OCI-LY7 (cell line): Measurements from ENCODE around the gene AFMID. TPM values are rescaled to one million over a fixed set of nuclear protein-coding genes. Genes with fewer than 3 reads are reported as not detected.
A peak's percentile ranks its signal among the peaks of the same experiment; 100 is the strongest.

Experiments
- BruUV-seq: library from RNA; stranded (reverse); fragments of 400-500 nt; replicated peaks from 2 replicates; lab custom pipeline; 2021; lab: Mats Ljungman, UMichigan
- CTCF ChIA-PET: fragments of 300-600 bp; sonication (Branson Sonifier 250); formaldehyde crosslinking; loops from one replicate; lab custom pipeline; 2022; ENCODE audit warnings: antibody characterized with exemption; ENCODE audit not compliant: unreplicated experiment; lab: Charles Lee
- POLR2A ChIA-PET: fragments of 300-600 bp; sonication (Branson Sonifier 250); formaldehyde crosslinking; loops from one replicate; lab custom pipeline; 2022; ENCODE audit warnings: antibody characterized with exemption; lab: Charles Lee
- DNase-seq: peaks from one replicate; pipeline ENCODE4 v3.0.0-alpha.2; 2015; ENCODE audit warnings: low spot score
- H2AFZ ChIP-seq: fragments of 200-600 bp; sonication (generic), shearing (Covaris generic); 2 replicates; pipeline ENCODE4 v1.6.1; 2014; ENCODE audit warnings: mild to moderate bottlenecking, antibody characterized with exemption, low read length, moderate library complexity
- H3K27ac ChIP-seq: fragments of 200-600 bp; sonication (generic); 2 replicates; pipeline ENCODE4 v1.5.1; 2014; ENCODE audit warnings: mixed run types, low read depth, mild to moderate bottlenecking, moderate library complexity, low read length, inconsistent platforms; ENCODE audit not compliant: poor library complexity, severe bottlenecking
- H3K36me3 ChIP-seq: fragments of 200-600 bp; sonication (generic); 2 replicates; pipeline ENCODE4 v1.6.1; 2014; ENCODE audit warnings: mild to moderate bottlenecking, antibody characterized with exemption, low read length, moderate library complexity, mixed read lengths; ENCODE audit not compliant: insufficient read depth
- H3K4me1 ChIP-seq: fragments of 200-600 bp; sonication (generic); 2 replicates; pipeline ENCODE4 v1.5.1; 2014; ENCODE audit warnings: mild to moderate bottlenecking, low read length; ENCODE audit not compliant: insufficient read depth, poor library complexity, severe bottlenecking
- H3K4me2 ChIP-seq: fragments of 200-600 bp; sonication (generic); 2 replicates; pipeline ENCODE4 v1.6.1; 2014; ENCODE audit warnings: mild to moderate bottlenecking, low read length
- H3K4me3 ChIP-seq: fragments of 200-600 bp; sonication (generic); 2 replicates; pipeline ENCODE4 v1.5.1; 2014; ENCODE audit warnings: mild to moderate bottlenecking, low read depth, low read length; ENCODE audit not compliant: poor library complexity, severe bottlenecking
- H3K79me2 ChIP-seq: fragments of 200-600 bp; sonication (generic); 2 replicates; pipeline ENCODE4 v1.6.1; 2016; ENCODE audit warnings: low read depth, mild to moderate bottlenecking, low read length, moderate library complexity, mixed read lengths; ENCODE audit not compliant: insufficient read depth
- H3K9me2 ChIP-seq: fragments of 200-600 bp; sonication (generic); 2 replicates; pipeline ENCODE4 v1.6.1; 2016; ENCODE audit warnings: mild to moderate bottlenecking, low read length, mixed read lengths; ENCODE audit not compliant: insufficient read depth
- H3K9me3 ChIP-seq: fragments of 200-600 bp; sonication (generic); 2 replicates; pipeline ENCODE4 v1.6.1; 2014; ENCODE audit warnings: mild to moderate bottlenecking, mixed run types, low read length, mixed read lengths
- H4K20me1 ChIP-seq: fragments of 200-600 bp; sonication (generic); 2 replicates; pipeline ENCODE4 v1.6.1; 2014; ENCODE audit warnings: mild to moderate bottlenecking, antibody characterized with exemption, low read length, moderate library complexity, mixed read lengths; ENCODE audit not compliant: insufficient read depth
- EZH2phosphoT487 ChIP-seq: fragments of 200-600 bp; sonication (generic); IDR thresholded peaks from 2 replicates; pipeline ENCODE4 v1.6.1; 2018; ENCODE audit warnings: low read depth, borderline replicate concordance, mild to moderate bottlenecking, mixed run types, antibody characterized with exemption, low read length, moderate library complexity, mixed read lengths
- intact Hi-C: fragments of 100-400 bp; cut with micrococcal nuclease; formaldehyde crosslinking; loops from one replicate; pipeline ENCODE4 v1.10.0; 2022; ENCODE audit not compliant: unreplicated experiment
- total RNA-seq, 2 experiments: library from RNA; depleted of rRNA in 1 of 2; stranded (reverse); fragments of >200 nt in 1 of 2; shearing (Covaris generic) in 1 of 2; gene quantifications; 2 replicates each; pipeline ENCODE4 v1.2.3, GENCODE V29; 2014 to 2022
- TF ChIP-seq, protein P1 (sequence below): fragments of 200-600 bp; sonication (generic); conservative IDR thresholded peaks from 2 replicates; pipeline ENCODE4 v1.5.1; 2014; ENCODE audit warnings: mild to moderate bottlenecking, antibody characterized with exemption, low read length, moderate library complexity, mixed read lengths

The AFMID gene
- total RNA-seq, 2 experiments from 2014 or later, result 89.1 to 101 TPM

DNA sequence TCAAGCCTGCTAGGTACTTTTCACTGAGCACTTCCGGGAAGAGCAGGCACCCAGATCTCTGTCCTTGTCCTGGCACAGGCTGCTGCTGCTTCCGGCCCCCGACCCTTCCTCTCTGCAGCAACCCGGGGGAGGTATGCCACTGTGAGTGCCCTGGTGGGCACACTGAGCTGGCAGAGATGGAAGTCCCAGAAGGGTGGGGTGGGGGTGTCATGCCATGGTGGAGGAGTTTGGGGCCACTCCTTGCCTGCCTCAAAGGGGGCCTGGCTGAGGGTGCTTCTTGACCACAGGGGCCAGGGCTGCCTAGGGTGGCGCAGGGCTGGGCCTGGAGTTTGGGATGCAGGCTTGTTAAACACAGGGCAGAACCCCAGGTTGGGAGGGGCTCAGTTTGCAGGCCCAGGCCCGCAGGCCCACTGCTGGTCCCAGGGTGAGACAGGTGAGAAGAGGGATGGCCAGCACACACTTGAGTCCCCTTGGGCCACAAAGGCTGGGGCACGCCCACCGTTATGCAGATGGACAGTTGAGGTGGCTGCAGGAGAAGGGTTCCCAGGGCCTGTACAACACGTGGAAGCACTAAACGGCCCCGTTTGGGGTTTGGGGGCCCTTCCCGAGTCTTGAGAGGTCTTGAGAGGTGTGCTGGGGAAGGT, 53.0 kb downstream of the AFMID start:
- Histone ChIP-seq H3K4me1 (peaks cover 66% of the 10 kb centered on the region), H3K9me3 (no peaks in the 10 kb centered on the region), H2AFZ (peak overlapping the region; percentile 1; the same call in 1 of the 2 replicates), H3K27ac (peak overlapping the region; percentile 44), H3K36me3 (no peaks in the 10 kb centered on the region), H3K9me2 (no peaks in the 10 kb centered on the region), H3K4me2 (peak overlapping the region; percentile 62), H3K4me3 (no peak overlapping the region), H3K79me2 (no peaks in the 10 kb centered on the region), H4K20me1 (no peaks in the 10 kb centered on the region)
- ChIA-PET CTCF (interaction anchor here (0.6 kb wide), 1 partner anchor 108 kb away, joined by 3 read pairs; no protein-coding TSS in a partner anchor), POLR2A (interaction anchor here (0.7 to 1.0 kb wide), 2 partner anchors 15 to 53 kb away, joined by 4 to 6 read pairs; no protein-coding TSS in a partner anchor)
- TF ChIP-seq, protein P1, sequence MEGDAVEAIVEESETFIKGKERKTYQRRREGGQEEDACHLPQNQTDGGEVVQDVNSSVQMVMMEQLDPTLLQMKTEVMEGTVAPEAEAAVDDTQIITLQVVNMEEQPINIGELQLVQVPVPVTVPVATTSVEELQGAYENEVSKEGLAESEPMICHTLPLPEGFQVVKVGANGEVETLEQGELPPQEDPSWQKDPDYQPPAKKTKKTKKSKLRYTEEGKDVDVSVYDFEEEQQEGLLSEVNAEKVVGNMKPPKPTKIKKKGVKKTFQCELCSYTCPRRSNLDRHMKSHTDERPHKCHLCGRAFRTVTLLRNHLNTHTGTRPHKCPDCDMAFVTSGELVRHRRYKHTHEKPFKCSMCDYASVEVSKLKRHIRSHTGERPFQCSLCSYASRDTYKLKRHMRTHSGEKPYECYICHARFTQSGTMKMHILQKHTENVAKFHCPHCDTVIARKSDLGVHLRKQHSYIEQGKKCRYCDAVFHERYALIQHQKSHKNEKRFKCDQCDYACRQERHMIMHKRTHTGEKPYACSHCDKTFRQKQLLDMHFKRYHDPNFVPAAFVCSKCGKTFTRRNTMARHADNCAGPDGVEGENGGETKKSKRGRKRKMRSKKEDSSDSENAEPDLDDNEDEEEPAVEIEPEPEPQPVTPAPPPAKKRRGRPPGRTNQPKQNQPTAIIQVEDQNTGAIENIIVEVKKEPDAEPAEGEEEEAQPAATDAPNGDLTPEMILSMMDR, result no peak
- TF ChIP-seq EZH2phosphoT487, result no peak
- intact Hi-C loops, result no loop called here
- peak; percentile 51 for DNase-seq
- no TSS peak for BruUV-seq

DNA sequence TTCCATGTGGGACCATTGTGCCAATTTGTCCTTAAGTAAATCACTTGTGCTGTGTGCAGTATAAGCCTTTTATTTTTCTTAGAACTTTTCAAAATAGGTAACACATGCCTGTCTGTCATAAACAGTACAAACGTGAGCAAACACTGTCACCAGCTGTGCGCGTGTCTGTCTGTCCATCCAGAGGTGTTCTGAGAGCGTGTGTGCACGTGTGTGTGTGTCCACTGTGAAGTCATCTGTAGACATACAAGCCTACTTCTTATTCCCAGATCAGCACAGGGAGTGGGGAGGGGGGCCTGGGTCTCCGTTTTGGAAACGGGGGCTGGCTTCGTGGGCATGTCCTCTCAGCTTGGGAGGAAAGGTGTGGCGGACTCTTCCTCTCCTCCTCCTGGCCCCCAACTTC, 53.7 kb downstream of the AFMID start:
- intact Hi-C loops, result no loop called here
- ChIA-PET POLR2A (interaction anchor here (0.7 to 1.0 kb wide), 2 partner anchors 14 to 53 kb away, joined by 4 to 6 read pairs; no protein-coding TSS in a partner anchor), CTCF (no interaction called here)
- Histone ChIP-seq H2AFZ (no peak overlapping the region), H3K4me3 (no peak overlapping the region), H3K36me3 (no peaks in the 10 kb centered on the region), H3K4me1 (peaks cover 66% of the 10 kb centered on the region), H3K79me2 (no peaks in the 10 kb centered on the region), H3K9me3 (peaks cover 5% of the 10 kb centered on the region; the same call in 1 of the 2 replicates), H3K4me2 (peak overlapping the region; percentile 50; the same call in 1 of the 2 replicates), H4K20me1 (no peaks in the 10 kb centered on the region), H3K27ac (peak overlapping the region; percentile 76), H3K9me2 (no peaks in the 10 kb centered on the region)
- TF ChIP-seq EZH2phosphoT487, result no peak
- TF ChIP-seq, protein P1, result no peak
- DNase-seq, result no peak
- no TSS peak for BruUV-seq
